B cell (primary cell): ENCODE results near the gene PMP22.

ENCODE experiments used
- EZH2 ChIP-seq: IDR thresholded peaks from 2 replicates; pipeline ENCODE4 v1.6.1; 2012; ENCODE audit warnings: borderline replicate concordance, low read depth, mild to moderate bottlenecking, moderate library complexity, low read length; ENCODE audit not compliant: insufficient read depth, poor library complexity, severe bottlenecking
- TF ChIP-seq, protein P1 (sequence below): fragments of 200-600 bp; IDR thresholded peaks from one replicate; pipeline ENCODE4 v1.8.0; 2022; ENCODE audit warnings: antibody characterized with exemption, mild to moderate bottlenecking

DNA sequence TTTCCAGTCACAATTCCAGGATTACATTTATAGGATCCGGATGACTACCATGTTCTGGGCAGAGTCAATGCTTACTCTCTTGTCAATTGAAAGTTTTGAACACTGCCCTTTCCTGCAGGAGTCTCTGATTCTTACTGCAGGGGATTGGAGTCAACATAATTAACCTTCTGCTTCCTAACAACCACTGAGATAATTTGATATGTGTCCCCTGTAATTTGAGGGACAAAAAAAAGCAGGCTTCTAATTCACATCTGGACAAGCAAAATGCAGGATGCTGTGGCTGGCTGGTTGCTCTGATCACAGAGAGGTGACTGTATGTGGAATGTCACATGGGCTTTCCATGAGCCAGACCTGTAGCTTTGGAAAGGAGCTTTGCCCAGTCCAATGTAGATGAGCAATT, 54.9 kb downstream of the PMP22 start:
- TF ChIP-seq, protein P1, sequence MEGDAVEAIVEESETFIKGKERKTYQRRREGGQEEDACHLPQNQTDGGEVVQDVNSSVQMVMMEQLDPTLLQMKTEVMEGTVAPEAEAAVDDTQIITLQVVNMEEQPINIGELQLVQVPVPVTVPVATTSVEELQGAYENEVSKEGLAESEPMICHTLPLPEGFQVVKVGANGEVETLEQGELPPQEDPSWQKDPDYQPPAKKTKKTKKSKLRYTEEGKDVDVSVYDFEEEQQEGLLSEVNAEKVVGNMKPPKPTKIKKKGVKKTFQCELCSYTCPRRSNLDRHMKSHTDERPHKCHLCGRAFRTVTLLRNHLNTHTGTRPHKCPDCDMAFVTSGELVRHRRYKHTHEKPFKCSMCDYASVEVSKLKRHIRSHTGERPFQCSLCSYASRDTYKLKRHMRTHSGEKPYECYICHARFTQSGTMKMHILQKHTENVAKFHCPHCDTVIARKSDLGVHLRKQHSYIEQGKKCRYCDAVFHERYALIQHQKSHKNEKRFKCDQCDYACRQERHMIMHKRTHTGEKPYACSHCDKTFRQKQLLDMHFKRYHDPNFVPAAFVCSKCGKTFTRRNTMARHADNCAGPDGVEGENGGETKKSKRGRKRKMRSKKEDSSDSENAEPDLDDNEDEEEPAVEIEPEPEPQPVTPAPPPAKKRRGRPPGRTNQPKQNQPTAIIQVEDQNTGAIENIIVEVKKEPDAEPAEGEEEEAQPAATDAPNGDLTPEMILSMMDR: no peak
- no peak for TF ChIP-seq EZH2
